CMK (cell line): ENCODE measurements around the gene SMG6.

ENCODE experiments used
- DNase-seq: peaks from one replicate; pipeline ENCODE4 v3.0.0-alpha.2; 2010; ENCODE audit warnings: low read depth

Gene SMG6

GRCh38 chr17:2076087-2076984 lies 227.2 kb downstream of the SMG6 start:
- DNase-seq: no peak

- no peak for DNase-seq
Measured at GRCh38 chr17:2075336-2076086, 228.1 kb downstream of the SMG6 start.

- DNase-seq: no peak
Measured at GRCh38 chr17:2074919-2075318, 228.7 kb downstream of the SMG6 start.

- no peak for DNase-seq
Measured at GRCh38 chr17:2071455-2072281, 231.9 kb downstream of the SMG6 start.

GRCh38 chr17:2071024-2071385 lies 232.6 kb downstream of the SMG6 start:
- no peak for DNase-seq

GRCh38 chr17:2070241-2071023 lies 233.2 kb downstream of the SMG6 start:
- no peak for DNase-seq

- DNase-seq: no peak
Measured at GRCh38 chr17:2068519-2069051, 235.0 kb downstream of the SMG6 start.

GRCh38 chr17:2068031-2068518 lies 235.5 kb downstream of the SMG6 start:
- no peak for DNase-seq

GRCh38 chr17:2067608-2068024 lies 236.0 kb downstream of the SMG6 start:
- DNase-seq: no peak

- DNase-seq: no peak
Measured at GRCh38 chr17:2067048-2067561, 236.5 kb downstream of the SMG6 start.

GRCh38 chr17:2065949-2066400 lies 237.6 kb downstream of the SMG6 start:
- no peak for DNase-seq

- DNase-seq: no peak
Measured at GRCh38 chr17:2064980-2065785, 238.4 kb downstream of the SMG6 start.

GRCh38 chr17:2064520-2064971 lies 239.0 kb downstream of the SMG6 start:
- no peak for DNase-seq

- DNase-seq: no peak
Measured at GRCh38 chr17:2064147-2064489, 239.5 kb downstream of the SMG6 start.

GRCh38 chr17:2063261-2064146 lies 240.1 kb downstream of the SMG6 start:
- DNase-seq: no peak

- DNase-seq: no peak
Measured at GRCh38 chr17:2062571-2063183, 240.9 kb downstream of the SMG6 start.

GRCh38 chr17:2061441-2061958 lies 242.1 kb downstream of the SMG6 start:
- no peak for DNase-seq
